HUDEP-2 (cell line): Measurements from ENCODE around the gene FSD1L.
"Not testable (repeated sequence)": the region's sequence is repeated elsewhere in the genome, so short reads cannot be mapped to it uniquely, and the experiment has no call there.

Experiments
- DNase-seq, 76 experiments: peaks; one replicate each; lab custom pipeline; 2025; ENCODE audit not compliant: unreplicated experiment in 76 of 76; lab: John Stamatoyannopoulos, UW

FSD1L gene

GRCh38 chr9:105535920-105536668, 88.3 kb downstream of the FSD1L start:
- no peak for DNase-seq

DNA sequence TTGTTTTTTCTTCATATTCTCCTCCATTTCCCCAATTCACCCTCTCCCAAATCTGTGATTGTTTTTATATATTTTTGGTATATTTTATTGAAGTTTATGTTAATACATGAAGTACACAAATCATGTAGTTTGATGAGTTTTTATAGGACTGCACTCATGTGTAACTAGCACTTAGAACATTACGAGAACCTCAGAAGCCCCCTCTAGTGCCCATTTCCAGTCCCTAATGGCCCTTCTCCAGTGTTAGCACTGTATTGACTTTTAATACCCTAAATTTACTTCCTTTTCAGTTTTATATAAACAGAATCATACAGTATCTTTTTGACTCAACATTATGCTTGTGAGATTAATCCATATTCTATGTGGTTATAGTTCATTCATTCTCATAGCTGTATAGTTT, 91.6 kb downstream of the FSD1L start:
- DNase-seq, result peak in 3 of 76 experiments; percentile 2 to 9 (median 4)

GRCh38 chr9:105541838-105542237, 94.0 kb downstream of the FSD1L start:
- no peak for DNase-seq

DNA sequence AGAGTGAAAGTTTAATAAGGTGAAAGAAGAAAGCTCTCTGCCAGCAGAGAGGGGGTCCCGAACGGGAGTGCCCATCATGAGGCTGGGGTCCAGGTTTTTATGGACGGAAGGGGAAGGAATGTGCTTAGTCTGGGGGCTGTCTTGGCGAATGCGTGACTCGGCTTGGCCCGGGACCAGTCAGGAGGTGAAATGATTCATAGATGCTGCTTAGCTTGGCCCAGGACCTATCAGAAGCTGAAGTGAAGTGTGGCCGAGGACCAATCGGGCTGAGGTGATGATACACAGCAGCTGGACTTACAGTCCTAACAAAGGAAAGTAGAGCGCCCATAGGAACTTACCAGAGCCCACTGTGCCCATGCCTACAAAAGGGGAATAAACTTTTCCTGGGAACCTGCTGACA, 106.2 kb downstream of the FSD1L start:
- no peak for DNase-seq

- peak in 74 of 76 experiments; percentile 7 to 84 (median 66) for DNase-seq
Observed at GRCh38 chr9:105557804-105558610, 110.2 kb downstream of the FSD1L start, which contains the start of gene FKTN. TSS of gene FKTN (plus strand) at chr9:105558131. CDS start at chr9:105575033, 16,902 bp downstream.

DNA sequence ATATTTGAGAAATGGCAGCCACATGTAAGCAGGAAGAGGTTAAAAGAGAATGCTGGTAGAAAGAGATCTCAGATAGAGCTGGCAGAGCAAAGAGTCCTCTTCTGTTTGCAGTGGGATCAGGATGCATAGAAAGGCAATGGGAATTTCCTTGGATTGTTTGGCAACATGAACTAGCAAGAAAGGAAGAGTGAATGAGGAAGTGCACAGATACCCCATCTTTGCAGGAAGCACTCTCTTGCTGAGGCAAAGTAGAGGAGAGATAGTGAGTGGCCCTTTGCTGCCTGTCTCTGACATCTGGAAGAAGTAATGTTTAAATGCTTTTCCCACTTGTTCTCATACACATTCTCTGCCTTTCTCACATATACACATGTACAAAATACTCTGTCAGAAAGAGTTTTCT, 124.6 kb downstream of the FSD1L start:
- DNase-seq, result no peak

- not testable (repeated sequence) for DNase-seq
Observed at GRCh38 chr9:105579952-105580351, 132.1 kb downstream of the FSD1L start.

DNA sequence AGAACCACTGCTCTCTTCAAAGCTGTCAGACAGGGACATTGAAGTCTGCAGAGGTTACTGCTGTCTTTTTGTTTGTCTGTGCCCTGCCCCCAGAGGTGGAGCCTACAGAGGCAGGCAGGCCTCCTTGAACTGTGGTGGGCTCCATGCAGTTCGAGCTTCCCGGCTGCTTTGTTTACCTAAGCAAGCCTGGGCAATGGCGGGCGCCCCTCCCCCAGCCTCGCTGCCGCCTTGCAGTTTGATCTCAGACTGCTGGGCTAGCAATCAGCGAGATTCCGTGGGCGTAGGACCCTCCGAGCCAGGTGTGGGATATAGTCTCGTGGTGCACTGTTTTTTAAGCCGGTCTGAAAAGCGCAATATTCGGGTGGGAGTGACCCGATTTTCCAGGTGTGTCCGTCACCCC, 133.7 kb downstream of the FSD1L start:
- DNase-seq, result not testable (repeated sequence)

DNA sequence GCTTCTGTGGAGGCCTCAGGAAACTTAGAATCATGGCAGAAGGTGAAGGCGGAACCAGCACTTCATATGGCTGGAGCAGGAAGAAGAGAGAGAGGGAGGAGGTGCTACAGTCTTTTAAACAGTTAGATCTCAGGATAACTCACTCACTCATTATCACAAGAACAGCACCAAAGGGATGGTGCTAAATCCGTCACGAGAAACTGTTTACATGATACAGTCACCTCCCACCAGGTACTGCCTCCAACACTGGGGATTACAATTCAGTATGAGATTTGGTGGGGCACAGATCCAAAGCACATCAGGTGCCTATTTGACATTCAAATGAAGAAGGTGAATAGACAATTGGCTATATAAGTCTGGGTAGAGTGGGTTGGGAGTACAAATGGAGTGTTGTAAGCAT, 145.3 kb downstream of the FSD1L start:
- DNase-seq, result no peak
